ACC112 (cell line): ENCODE data around the gene MARCO.

Experiments
- H2AFZ ChIP-seq: fragments of 200-600 bp; sonication (generic); one replicate; pipeline ENCODE4 v1.6.0; 2017; ENCODE audit warnings: antibody characterized with exemption, low read length; ENCODE audit not compliant: unreplicated experiment
- H3K27ac ChIP-seq: fragments of 200-600 bp; sonication (generic); 2 replicates; pipeline ENCODE4 v1.5.1; 2014; ENCODE audit warnings: low read depth, mild to moderate bottlenecking, antibody characterized with exemption, low read length, moderate library complexity
- H3K27me3 ChIP-seq: fragments of 200-600 bp; sonication (generic); 2 replicates; pipeline ENCODE4 v1.6.1; 2014; ENCODE audit warnings: mild to moderate bottlenecking, antibody characterized with exemption, low read length, moderate library complexity, mixed read lengths; ENCODE audit not compliant: insufficient read depth
- H3K36me3 ChIP-seq: fragments of 200-600 bp; sonication (generic); 2 replicates; pipeline ENCODE4 v1.6.1; 2016; ENCODE audit warnings: mild to moderate bottlenecking, antibody characterized with exemption, low read length, moderate library complexity, mixed read lengths; ENCODE audit not compliant: insufficient read depth
- H3K4me1 ChIP-seq: fragments of 200-600 bp; sonication (generic); one replicate; pipeline ENCODE4 v1.6.1; 2016; ENCODE audit warnings: low read length, mixed read lengths; ENCODE audit not compliant: insufficient read depth, unreplicated experiment, control insufficient read depth
- H3K4me3 ChIP-seq: fragments of 200-600 bp; sonication (generic); 2 replicates; pipeline ENCODE4 v1.5.1; 2014; ENCODE audit warnings: mild to moderate bottlenecking, low read depth, low read length
- H3K79me2 ChIP-seq: fragments of 200-600 bp; sonication (generic); one replicate; pipeline ENCODE4 v1.6.0; 2016; ENCODE audit warnings: low read length; ENCODE audit not compliant: control insufficient read depth, unreplicated experiment, insufficient read depth

MARCO gene

GRCh38 chr2:118911936-118912335 is 30.1 kb upstream of the MARCO start:
- no peak overlapping the region for H3K4me3 ChIP-seq
- H3K79me2 ChIP-seq = no peaks in the 10 kb centered on the region
- H3K27ac ChIP-seq = no peak overlapping the region
- H2AFZ ChIP-seq = no peak overlapping the region
- H3K27me3 ChIP-seq = peaks cover 3% of the 10 kb centered on the region; the same call in 1 of the 2 replicates
- peaks cover 16% of the 10 kb centered on the region for H3K4me1 ChIP-seq
- H3K36me3 ChIP-seq = no peaks in the 10 kb centered on the region

- H3K4me3 ChIP-seq = no peak overlapping the region
- H3K27me3 ChIP-seq = no peaks in the 10 kb centered on the region; the same call in 1 of the 2 replicates
- H3K79me2 ChIP-seq = no peaks in the 10 kb centered on the region
- H3K4me1 ChIP-seq = peaks cover 16% of the 10 kb centered on the region
- H3K36me3 ChIP-seq = no peaks in the 10 kb centered on the region
- H3K27ac ChIP-seq = peak overlapping the region; percentile 73
- no peak overlapping the region for H2AFZ ChIP-seq
These were observed 28.7 kb upstream of the MARCO start for GRCh38 chr2:118913131-118913802.

- H2AFZ ChIP-seq = no peak overlapping the region
- H3K4me3 ChIP-seq = no peak overlapping the region
- H3K27me3 ChIP-seq = no peaks in the 10 kb centered on the region; the same call in 1 of the 2 replicates
- peak overlapping the region; percentile 73 for H3K27ac ChIP-seq
- no peaks in the 10 kb centered on the region for H3K36me3 ChIP-seq
- H3K4me1 ChIP-seq = peaks cover 16% of the 10 kb centered on the region
- no peaks in the 10 kb centered on the region for H3K79me2 ChIP-seq
These were observed 28.0 kb upstream of the MARCO start for GRCh38 chr2:118913803-118914645.

- no peaks in the 10 kb centered on the region for H3K36me3 ChIP-seq
- H2AFZ ChIP-seq = no peak overlapping the region
- peaks cover 16% of the 10 kb centered on the region for H3K4me1 ChIP-seq
- peaks cover under 1% of the 10 kb centered on the region; the same call in 1 of the 2 replicates for H3K27me3 ChIP-seq
- H3K79me2 ChIP-seq = no peaks in the 10 kb centered on the region
- no peak overlapping the region; the same call in 1 of the 2 replicates for H3K27ac ChIP-seq
- no peak overlapping the region for H3K4me3 ChIP-seq
These were observed 27.1 kb upstream of the MARCO start for GRCh38 chr2:118914721-118915453.

- H3K27me3 ChIP-seq = peaks cover 24% of the 10 kb centered on the region
- H3K27ac ChIP-seq = no peak overlapping the region
- H3K4me3 ChIP-seq = no peak overlapping the region
- H2AFZ ChIP-seq = no peak overlapping the region
- H3K79me2 ChIP-seq = no peaks in the 10 kb centered on the region
- peaks cover 15% of the 10 kb centered on the region for H3K4me1 ChIP-seq
- H3K36me3 ChIP-seq = no peaks in the 10 kb centered on the region
These were observed 24.0 kb upstream of the MARCO start for GRCh38 chr2:118918017-118918416.

GRCh38 chr2:118921646-118922045 is 20.3 kb upstream of the MARCO start:
- Histone ChIP-seq H2AFZ (no peak overlapping the region), H3K79me2 (no peaks in the 10 kb centered on the region), H3K4me3 (no peak overlapping the region), H3K36me3 (no peaks in the 10 kb centered on the region), H3K27me3 (peaks cover 54% of the 10 kb centered on the region), H3K27ac (no peak overlapping the region), H3K4me1 (no peaks in the 10 kb centered on the region)

GRCh38 chr2:118922254-118922653 is 19.7 kb upstream of the MARCO start:
- Histone ChIP-seq H3K4me3 (no peak overlapping the region), H3K4me1 (no peaks in the 10 kb centered on the region), H2AFZ (no peak overlapping the region), H3K79me2 (no peaks in the 10 kb centered on the region), H3K36me3 (no peaks in the 10 kb centered on the region), H3K27me3 (peaks cover 60% of the 10 kb centered on the region), H3K27ac (no peak overlapping the region)

- Histone ChIP-seq H3K4me3 (no peak overlapping the region), H3K36me3 (no peaks in the 10 kb centered on the region), H3K27me3 (peaks cover 62% of the 10 kb centered on the region), H2AFZ (no peak overlapping the region), H3K79me2 (no peaks in the 10 kb centered on the region), H3K27ac (no peak overlapping the region), H3K4me1 (no peaks in the 10 kb centered on the region)
These were observed 18.6 kb upstream of the MARCO start for GRCh38 chr2:118923371-118923770.

- H3K27ac ChIP-seq = no peak overlapping the region
- no peaks in the 10 kb centered on the region for H3K79me2 ChIP-seq
- H3K4me3 ChIP-seq = no peak overlapping the region
- no peaks in the 10 kb centered on the region for H3K4me1 ChIP-seq
- H2AFZ ChIP-seq = no peak overlapping the region
- no peaks in the 10 kb centered on the region for H3K36me3 ChIP-seq
- peaks cover 62% of the 10 kb centered on the region for H3K27me3 ChIP-seq
These were observed 16.5 kb upstream of the MARCO start for GRCh38 chr2:118925476-118925875.

GRCh38 chr2:118925981-118926380 is 16.0 kb upstream of the MARCO start:
- Histone ChIP-seq H3K79me2 (no peaks in the 10 kb centered on the region), H3K27ac (no peak overlapping the region), H3K4me1 (no peaks in the 10 kb centered on the region), H3K36me3 (no peaks in the 10 kb centered on the region), H3K4me3 (no peak overlapping the region), H3K27me3 (peaks cover 65% of the 10 kb centered on the region), H2AFZ (no peak overlapping the region)
